ENCODE results near the gene UBXN7. TPM values are rescaled to one million over a fixed set of nuclear protein-coding genes. Genes with fewer than 3 reads are reported as not detected.
A peak's percentile ranks its signal among the peaks of the same experiment; 100 is the strongest.
"Not testable (repeated sequence)": the region's sequence is repeated elsewhere in the genome, so short reads cannot be mapped to it uniquely, and the experiment has no call there.

The UBXN7 gene
- total and polyA plus RNA-seq, 10 donors = 2.4 to 59.0 (median 25.2) TPM

- Histone ChIP-seq H3K4me3 (no peak overlapping the region), H3K27me3 (replicated peaks in 1 of 7) (no peaks in the 10 kb centered on the region), H3K9me3 (no peaks in the 10 kb centered on the region), H3K36me3 (peaks cover 0 to 72% (median 16%) of the 10 kb centered on the region in 6 donors), H3K4me1 (peaks cover 0 to 7% (median 2%) of the 10 kb centered on the region in 6 donors), H3K27ac (no peak overlapping the region)
- intact Hi-C loops (cut with DNase I; ENCODE audit: low total_unique reads) = no loop called here
- TF ChIP-seq POLR2A (IDR thresholded peaks at IDR 0.05) (no peak), POLR2AphosphoS5 (IDR thresholded peaks at IDR 0.05) (no peak), CTCF (IDR thresholded peaks at IDR 0.05 in 8 of 11, conservative IDR thresholded peaks at IDR 0.05 in 3 of 11) (no peak)
- no peak for DNase-seq
These were observed 82.2 kb downstream of the UBXN7 start for GRCh38 chr3:196350067-196350466.

- Histone ChIP-seq H3K27ac (no peak overlapping the region), H3K4me1 (peaks cover 0 to 19% (median 5%) of the 10 kb centered on the region in 6 donors), H3K27me3 (replicated peaks in 1 of 7) (no peaks in the 10 kb centered on the region), H3K9me3 (no peaks in the 10 kb centered on the region), H3K4me3 (no peak overlapping the region), H3K36me3 (peaks cover 0 to 59% (median 5%) of the 10 kb centered on the region in 6 donors)
- DNase-seq = no peak
- no peak for TF ChIP-seq CTCF (IDR thresholded peaks at IDR 0.05 in 8 of 11, conservative IDR thresholded peaks at IDR 0.05 in 3 of 11)
- TF ChIP-seq POLR2AphosphoS5 (IDR thresholded peaks at IDR 0.05) = no peak
- TF ChIP-seq POLR2A (IDR thresholded peaks at IDR 0.05) = no peak
- 90 to 97% (median 94%) methylated on average over 3 of the region's 3 CpGs for WGBS, 5 donors
- intact Hi-C loops (cut with DNase I; ENCODE audit: low total_unique reads) = no loop called here
These were observed 83.5 kb downstream of the UBXN7 start for GRCh38 chr3:196348698-196349097.

GRCh38 chr3:196344663-196345062 is 87.6 kb downstream of the UBXN7 start:
- H3K9me3 ChIP-seq = no peaks in the 10 kb centered on the region
- intact Hi-C loops (cut with DNase I; ENCODE audit: low total_unique reads) = no loop called here
- no peak for TF ChIP-seq CTCF (IDR thresholded peaks at IDR 0.05 in 8 of 11, conservative IDR thresholded peaks at IDR 0.05 in 3 of 11)
- peak overlapping the region in 2 of 8 donors; percentile 15 to 23 for H3K27ac ChIP-seq
- peaks cover 0 to 31% (median 5%) of the 10 kb centered on the region in 6 donors for H3K4me1 ChIP-seq
- peaks cover 0 to 26% (median 5%) of the 10 kb centered on the region in 6 donors for H3K36me3 ChIP-seq
- WGBS, 5 donors = 19 to 48% (median 36%) methylated on average over 4 of the region's 4 CpGs
- no peaks in the 10 kb centered on the region for H3K27me3 ChIP-seq (replicated peaks in 1 of 7)
- no peak overlapping the region for H3K4me3 ChIP-seq
- DNase-seq = no peak

GRCh38 chr3:196343917-196344316 is 88.3 kb downstream of the UBXN7 start:
- H3K9me3 ChIP-seq; intact Hi-C loops (cut with DNase I; ENCODE audit: low total_unique reads); H3K27me3 ChIP-seq (replicated peaks in 1 of 7); DNase-seq; H3K4me3 ChIP-seq; H3K27ac ChIP-seq: not testable (repeated sequence)
- H3K36me3 ChIP-seq = peaks cover 0 to 18% (median 2%) of the 10 kb centered on the region in 6 donors
- H3K4me1 ChIP-seq = peaks cover 0 to 34% (median 5%) of the 10 kb centered on the region in 6 donors
- 93 to 96% (median 94%) methylated on average over 12 to 14 of the region's 14 CpGs for whole genome bisulfite sequencing, 5 donors

GRCh38 chr3:196341137-196341536 is 91.1 kb downstream of the UBXN7 start:
- 53 to 77% (median 61%) methylated on average over 7 of the region's 7 CpGs for WGBS, 5 donors
- Histone ChIP-seq H3K27ac (no peak overlapping the region), H3K4me1 (peaks cover 0 to 34% (median 5%) of the 10 kb centered on the region in 6 donors), H3K27me3 (replicated peaks in 1 of 7) (peaks cover 0 to 4% (median 0%) of the 10 kb centered on the region in 7 donors), H3K4me3 (no peak overlapping the region), H3K9me3 (no peaks in the 10 kb centered on the region), H3K36me3 (no peaks in the 10 kb centered on the region)
- intact Hi-C loops (cut with DNase I; ENCODE audit: low total_unique reads) = no loop called here
- TF ChIP-seq POLR2AphosphoS5 (IDR thresholded peaks at IDR 0.05) (no peak), POLR2A (IDR thresholded peaks at IDR 0.05) (no peak), CTCF (IDR thresholded peaks at IDR 0.05 in 8 of 11, conservative IDR thresholded peaks at IDR 0.05 in 3 of 11) (no peak)
- no peak for DNase-seq
